HepG2 (cell line): Measurements from ENCODE around the gene EDC3. TPM values are rescaled to one million over a fixed set of nuclear protein-coding genes. Genes with fewer than 3 reads are reported as not detected.

ENCODE experiments used
- ASH2L ChIP-seq: fragments of 300-600, 200-600 bp; sonication (generic); IDR thresholded peaks from 2 replicates; pipeline ENCODE4 v1.7.0; 2017; ENCODE audit warnings: low read depth, mild to moderate bottlenecking, moderate library complexity, mixed read lengths, low read length; ENCODE audit not compliant: insufficient read length
- FOSL2 ChIP-seq: sonication (generic); formaldehyde crosslinking; IDR thresholded peaks from 2 replicates; pipeline ENCODE4 v1.4.0; 2020; ENCODE audit warnings: missing genetic modification reagents
- GLMP ChIP-seq: sonication (generic); formaldehyde crosslinking; IDR thresholded peaks from 2 replicates; pipeline ENCODE4 v1.9.0; 2021; ENCODE audit warnings: missing genetic modification reagents, mild to moderate bottlenecking, borderline replicate concordance
- IKZF4 ChIP-seq: sonication (generic); formaldehyde crosslinking; IDR thresholded peaks from 2 replicates; pipeline ENCODE4 v1.5.1; 2020; ENCODE audit warnings: borderline replicate concordance, mild to moderate bottlenecking, low read depth, missing genetic modification reagents; ENCODE audit errors: not compliant biosample characterization
- STAT6 ChIP-seq: sonication (generic); formaldehyde crosslinking; IDR thresholded peaks from 2 replicates; pipeline ENCODE4 v1.4.0; 2020; ENCODE audit warnings: missing genetic modification reagents, mild to moderate bottlenecking, borderline replicate concordance
- ZNF343 ChIP-seq: sonication (generic); formaldehyde crosslinking; IDR thresholded peaks from 2 replicates; pipeline ENCODE4 v1.4.0; 2020; ENCODE audit warnings: mild to moderate bottlenecking, missing genetic modification reagents
- ZNF772 ChIP-seq: sonication (generic); formaldehyde crosslinking; IDR thresholded peaks from 2 replicates; pipeline ENCODE4 v1.5.0; 2020; ENCODE audit warnings: mild to moderate bottlenecking, missing genetic modification reagents
- ZNF792 ChIP-seq: IDR thresholded peaks from 2 replicates; pipeline ENCODE4 v1.6.1; 2016
- polyA plus RNA-seq, 8 experiments: library from polyadenylated mRNA; depleted of rRNA in 3 of 8; stranded (reverse) in 7 of 8; unstranded in 1 of 8; fragments of >200 nt; fragmentation: Illumina TruSeq in 4 of 8; extraction: Trizol in 4 of 8; gene quantifications; 2 replicates each; pipeline versions ENCODE4 v1.2.1 to v1.2.3, GENCODE V29; 2011 to 2016; ENCODE audit warnings: low read depth in 4 of 8, missing spikeins in 1 of 8, mixed read lengths in 1 of 8; ENCODE audit not compliant: insufficient read depth in 1 of 8
- total RNA-seq, 5 experiments: library from RNA; depleted of rRNA; stranded (reverse); fragments of >200 nt; fragmentation: Illumina TruSeq; extraction: Trizol; gene quantifications; 2 replicates each; pipeline ENCODE4 v1.2.3, GENCODE V29; 2016; ENCODE audit warnings: low read depth in 1 of 5
- TF ChIP-seq, protein P1 (sequence below): sonication (generic); formaldehyde crosslinking; IDR thresholded peaks from 2 replicates; pipeline ENCODE4 v1.4.0; 2020; ENCODE audit warnings: mild to moderate bottlenecking, missing genetic modification reagents
- TF ChIP-seq, protein P2 (sequence below), 2 experiments: fragments of 450-650 bp in 1 of 2; sonication (generic) in 1 of 2; formaldehyde crosslinking in 1 of 2; IDR thresholded peaks; 2 replicates each; pipeline versions ENCODE4 v1.6.1 to v1.8.0; 2016 to 2022; ENCODE audit warnings: antibody characterized with exemption in 1 of 2, mild to moderate bottlenecking in 1 of 2, missing genetic modification reagents in 1 of 2
- TF ChIP-seq, protein P3 (sequence below): sonication (generic); formaldehyde crosslinking; IDR thresholded peaks from 2 replicates; pipeline ENCODE4 v1.9.0; 2022; ENCODE audit warnings: low read depth, missing genetic modification reagents

EDC3 gene
- total and polyA plus RNA-seq, 2 of the 13 experiments (the other 11 are each of a cell fraction or from before 2014, with no cell fraction given): 17.4 to 32.0 TPM

GRCh38 chr15:74725845-74726773 is 30.3 kb upstream of the EDC3 start (continued):
- TF ChIP-seq, protein P1, sequence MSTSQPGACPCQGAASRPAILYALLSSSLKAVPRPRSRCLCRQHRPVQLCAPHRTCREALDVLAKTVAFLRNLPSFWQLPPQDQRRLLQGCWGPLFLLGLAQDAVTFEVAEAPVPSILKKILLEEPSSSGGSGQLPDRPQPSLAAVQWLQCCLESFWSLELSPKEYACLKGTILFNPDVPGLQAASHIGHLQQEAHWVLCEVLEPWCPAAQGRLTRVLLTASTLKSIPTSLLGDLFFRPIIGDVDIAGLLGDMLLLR (CRISPR knock-in tag): 0 out of 2 replicates have a peak, but pooled peaks have one; percentile 37
- TF ChIP-seq ZNF792 (CRISPR knock-in tag) (no peak), ZNF343 (no peak), STAT6 (CRISPR knock-in tag) (no peak), FOSL2 (CRISPR knock-in tag) (no peak; the same call in 1 of the 2 replicates), ZNF772 (no peak), ASH2L (peak; percentile 60), GLMP (CRISPR knock-in tag) (no peak), IKZF4 (CRISPR knock-in tag) (no peak)
- TF ChIP-seq, protein P2, sequence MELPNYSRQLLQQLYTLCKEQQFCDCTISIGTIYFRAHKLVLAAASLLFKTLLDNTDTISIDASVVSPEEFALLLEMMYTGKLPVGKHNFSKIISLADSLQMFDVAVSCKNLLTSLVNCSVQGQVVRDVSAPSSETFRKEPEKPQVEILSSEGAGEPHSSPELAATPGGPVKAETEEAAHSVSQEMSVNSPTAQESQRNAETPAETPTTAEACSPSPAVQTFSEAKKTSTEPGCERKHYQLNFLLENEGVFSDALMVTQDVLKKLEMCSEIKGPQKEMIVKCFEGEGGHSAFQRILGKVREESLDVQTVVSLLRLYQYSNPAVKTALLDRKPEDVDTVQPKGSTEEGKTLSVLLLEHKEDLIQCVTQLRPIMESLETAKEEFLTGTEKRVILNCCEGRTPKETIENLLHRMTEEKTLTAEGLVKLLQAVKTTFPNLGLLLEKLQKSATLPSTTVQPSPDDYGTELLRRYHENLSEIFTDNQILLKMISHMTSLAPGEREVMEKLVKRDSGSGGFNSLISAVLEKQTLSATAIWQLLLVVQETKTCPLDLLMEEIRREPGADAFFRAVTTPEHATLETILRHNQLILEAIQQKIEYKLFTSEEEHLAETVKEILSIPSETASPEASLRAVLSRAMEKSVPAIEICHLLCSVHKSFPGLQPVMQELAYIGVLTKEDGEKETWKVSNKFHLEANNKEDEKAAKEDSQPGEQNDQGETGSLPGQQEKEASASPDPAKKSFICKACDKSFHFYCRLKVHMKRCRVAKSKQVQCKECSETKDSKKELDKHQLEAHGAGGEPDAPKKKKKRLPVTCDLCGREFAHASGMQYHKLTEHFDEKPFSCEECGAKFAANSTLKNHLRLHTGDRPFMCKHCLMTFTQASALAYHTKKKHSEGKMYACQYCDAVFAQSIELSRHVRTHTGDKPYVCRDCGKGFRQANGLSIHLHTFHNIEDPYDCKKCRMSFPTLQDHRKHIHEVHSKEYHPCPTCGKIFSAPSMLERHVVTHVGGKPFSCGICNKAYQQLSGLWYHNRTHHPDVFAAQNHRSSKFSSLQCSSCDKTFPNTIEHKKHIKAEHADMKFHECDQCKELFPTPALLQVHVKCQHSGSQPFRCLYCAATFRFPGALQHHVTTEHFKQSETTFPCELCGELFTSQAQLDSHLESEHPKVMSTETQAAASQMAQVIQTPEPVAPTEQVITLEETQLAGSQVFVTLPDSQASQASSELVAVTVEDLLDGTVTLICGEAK (IDR thresholded peaks at IDR 0.05): no peak
- TF ChIP-seq, protein P2 (CRISPR knock-in tag; IDR thresholded peaks at IDR 0.05): peak; percentile 72; the same call in 1 of the 2 replicates
- TF ChIP-seq, protein P3, sequence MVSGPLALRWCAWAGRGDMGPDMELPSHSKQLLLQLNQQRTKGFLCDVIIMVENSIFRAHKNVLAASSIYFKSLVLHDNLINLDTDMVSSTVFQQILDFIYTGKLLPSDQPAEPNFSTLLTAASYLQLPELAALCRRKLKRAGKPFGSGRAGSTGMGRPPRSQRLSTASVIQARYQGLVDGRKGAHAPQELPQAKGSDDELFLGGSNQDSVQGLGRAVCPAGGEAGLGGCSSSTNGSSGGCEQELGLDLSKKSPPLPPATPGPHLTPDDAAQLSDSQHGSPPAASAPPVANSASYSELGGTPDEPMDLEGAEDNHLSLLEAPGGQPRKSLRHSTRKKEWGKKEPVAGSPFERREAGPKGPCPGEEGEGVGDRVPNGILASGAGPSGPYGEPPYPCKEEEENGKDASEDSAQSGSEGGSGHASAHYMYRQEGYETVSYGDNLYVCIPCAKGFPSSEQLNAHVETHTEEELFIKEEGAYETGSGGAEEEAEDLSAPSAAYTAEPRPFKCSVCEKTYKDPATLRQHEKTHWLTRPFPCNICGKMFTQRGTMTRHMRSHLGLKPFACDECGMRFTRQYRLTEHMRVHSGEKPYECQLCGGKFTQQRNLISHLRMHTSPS (CRISPR knock-in tag): no peak; the same call in 1 of the 2 replicates
